Measurements from ENCODE around the gene ESRP2.

The ESRP2 gene

GRCh38 chr16:68270353-68270752 lies 34.4 kb upstream of the ESRP2 start:
- no peak overlapping the region for H3K27ac ChIP-seq
- no peak for TF ChIP-seq ZFX (IDR thresholded peaks at IDR 0.05)
- TF ChIP-seq CTCF (conservative IDR thresholded peaks at IDR 0.05), result no peak

- TF ChIP-seq ZFX (IDR thresholded peaks at IDR 0.05) (no peak), CTCF (conservative IDR thresholded peaks at IDR 0.05) (no peak)
- H3K27ac ChIP-seq, result no peak overlapping the region
These were observed 33.9 kb upstream of the ESRP2 start for GRCh38 chr16:68269793-68270192.

GRCh38 chr16:68267612-68268405 lies 31.9 kb upstream of the ESRP2 start:
- no peak overlapping the region for H3K27ac ChIP-seq
- no peak for TF ChIP-seq ZFX (IDR thresholded peaks at IDR 0.05)
- no peak for TF ChIP-seq CTCF (conservative IDR thresholded peaks at IDR 0.05)

GRCh38 chr16:68265078-68265920 lies 29.4 kb upstream of the ESRP2 start:
- H3K27ac ChIP-seq, result peak overlapping the region; percentile 93
- TF ChIP-seq ZFX (IDR thresholded peaks at IDR 0.05) (no peak), CTCF (conservative IDR thresholded peaks at IDR 0.05) (no peak)

- peak within 1 kb of the TSS; percentile 93 for H3K27ac ChIP-seq
- TF ChIP-seq CTCF (conservative IDR thresholded peaks at IDR 0.05), result peak; percentile 70
- TF ChIP-seq ZFX (IDR thresholded peaks at IDR 0.05), result peak; percentile 74; the same call in 1 of the 2 replicates
These were observed 28.5 kb upstream of the ESRP2 start, which contains the start of gene SLC7A6 for GRCh38 chr16:68264128-68265077. Gene SLC7A6 (plus strand): TSS chr16:68264526. CDS start chr16:68274727, 10,201 bp downstream.

- peak overlapping the region; percentile 93 for H3K27ac ChIP-seq
- TF ChIP-seq ZFX (IDR thresholded peaks at IDR 0.05), result no peak
These were observed 27.7 kb upstream of the ESRP2 start for GRCh38 chr16:68263559-68264127.
